ENCODE measurements around the gene HLCS.
A peak's percentile ranks its signal among the peaks of the same experiment; 100 is the strongest.

HLCS gene

DNA sequence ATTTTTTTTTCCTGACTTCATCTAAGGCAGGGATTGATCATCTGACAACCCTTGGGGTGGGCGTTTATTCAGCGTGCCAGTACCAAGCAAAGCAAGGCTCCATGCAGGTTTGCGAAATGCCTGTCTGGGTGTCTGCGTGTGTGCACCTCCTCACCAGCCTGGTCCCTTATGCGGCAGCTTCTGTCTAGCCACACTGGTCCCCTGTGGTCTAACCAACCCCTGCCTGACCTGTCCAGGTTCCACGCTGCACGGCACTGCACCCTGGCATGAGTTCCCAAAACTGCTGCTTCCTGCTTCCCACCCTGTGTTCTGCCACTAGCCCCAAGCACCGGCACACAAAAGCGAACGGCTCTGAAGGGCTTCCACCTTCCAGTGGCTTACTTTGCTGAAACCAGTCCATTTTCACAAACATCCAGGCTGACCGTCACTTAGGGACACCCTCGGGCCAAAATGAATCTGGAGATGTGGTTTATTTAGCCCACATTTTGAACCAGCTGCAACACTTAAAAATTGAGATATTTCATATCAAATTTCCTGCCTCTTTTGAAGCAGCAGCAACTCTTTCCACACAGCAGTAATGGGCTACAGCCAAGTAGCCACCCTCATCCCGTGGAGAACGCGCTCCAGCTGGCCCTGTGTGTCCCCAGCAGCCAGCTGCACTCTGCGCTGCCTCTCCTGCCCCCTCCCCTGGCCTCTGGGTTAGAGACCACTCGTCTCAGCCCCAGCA is 55.7 kb downstream of the HLCS start (continued):
- TF ChIP-seq, protein P1, sequence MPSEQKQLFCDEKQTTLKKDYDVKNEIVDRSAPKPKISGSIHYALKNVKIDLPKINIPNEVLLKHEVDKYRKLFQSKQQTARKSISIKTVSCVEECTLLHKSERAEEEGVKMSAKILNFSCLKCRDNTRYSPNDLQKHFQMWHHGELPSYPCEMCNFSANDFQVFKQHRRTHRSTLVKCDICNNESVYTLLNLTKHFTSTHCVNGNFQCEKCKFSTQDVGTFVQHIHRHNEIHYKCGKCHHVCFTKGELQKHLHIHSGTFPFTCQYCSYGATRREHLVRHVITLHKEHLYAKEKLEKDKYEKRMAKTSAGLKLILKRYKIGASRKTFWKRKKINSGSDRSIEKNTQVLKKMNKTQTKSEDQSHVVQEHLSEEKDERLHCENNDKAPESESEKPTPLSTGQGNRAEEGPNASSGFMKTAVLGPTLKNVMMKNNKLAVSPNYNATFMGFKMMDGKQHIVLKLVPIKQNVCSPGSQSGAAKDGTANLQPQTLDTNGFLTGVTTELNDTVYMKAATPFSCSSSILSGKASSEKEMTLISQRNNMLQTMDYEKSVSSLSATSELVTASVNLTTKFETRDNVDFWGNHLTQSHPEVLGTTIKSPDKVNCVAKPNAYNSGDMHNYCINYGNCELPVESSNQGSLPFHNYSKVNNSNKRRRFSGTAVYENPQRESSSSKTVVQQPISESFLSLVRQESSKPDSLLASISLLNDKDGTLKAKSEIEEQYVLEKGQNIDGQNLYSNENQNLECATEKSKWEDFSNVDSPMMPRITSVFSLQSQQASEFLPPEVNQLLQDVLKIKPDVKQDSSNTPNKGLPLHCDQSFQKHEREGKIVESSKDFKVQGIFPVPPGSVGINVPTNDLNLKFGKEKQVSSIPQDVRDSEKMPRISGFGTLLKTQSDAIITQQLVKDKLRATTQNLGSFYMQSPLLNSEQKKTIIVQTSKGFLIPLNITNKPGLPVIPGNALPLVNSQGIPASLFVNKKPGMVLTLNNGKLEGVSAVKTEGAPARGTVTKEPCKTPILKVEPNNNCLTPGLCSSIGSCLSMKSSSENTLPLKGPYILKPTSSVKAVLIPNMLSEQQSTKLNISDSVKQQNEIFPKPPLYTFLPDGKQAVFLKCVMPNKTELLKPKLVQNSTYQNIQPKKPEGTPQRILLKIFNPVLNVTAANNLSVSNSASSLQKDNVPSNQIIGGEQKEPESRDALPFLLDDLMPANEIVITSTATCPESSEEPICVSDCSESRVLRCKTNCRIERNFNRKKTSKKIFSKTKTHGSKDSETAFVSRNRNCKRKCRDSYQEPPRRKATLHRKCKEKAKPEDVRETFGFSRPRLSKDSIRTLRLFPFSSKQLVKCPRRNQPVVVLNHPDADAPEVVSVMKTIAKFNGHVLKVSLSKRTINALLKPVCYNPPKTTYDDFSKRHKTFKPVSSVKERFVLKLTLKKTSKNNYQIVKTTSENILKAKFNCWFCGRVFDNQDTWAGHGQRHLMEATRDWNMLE (tag by site-specific recombination; conservative IDR thresholded peaks at IDR 0.05; ENCODE audit: low read depth): no peak
- TF ChIP-seq ZNF830 (tag by site-specific recombination; IDR thresholded peaks at IDR 0.05; ENCODE audit: low read depth) (no peak), ZNF549 (tag by site-specific recombination; IDR thresholded peaks at IDR 0.05) (no peak), SP2 (tag by site-specific recombination; IDR thresholded peaks at IDR 0.05) (no peak), ZEB2 (tag by site-specific recombination; IDR thresholded peaks at IDR 0.05) (peak; percentile 71; the same call in 1 of the 2 replicates), ZNF707 (tag by site-specific recombination; IDR thresholded peaks at IDR 0.05) (no peak), ZNF747 (tag by site-specific recombination; IDR thresholded peaks at IDR 0.05) (no peak), HOXA7 (CRISPR knock-in tag; IDR thresholded peaks at IDR 0.05; ENCODE audit: borderline replicate concordance) (no peak), ZNF169 (tag by site-specific recombination; IDR thresholded peaks at IDR 0.05) (no peak), ZNF292 (tag by site-specific recombination; IDR thresholded peaks at IDR 0.05; ENCODE audit: borderline replicate concordance, low read depth) (no peak), ZNF626 (tag by site-specific recombination; IDR thresholded peaks at IDR 0.05) (no peak), ZBTB20 (tag by site-specific recombination; IDR thresholded peaks at IDR 0.05) (no peak; the same call in 1 of the 2 replicates), RBAK (tag by site-specific recombination; IDR thresholded peaks at IDR 0.05) (no peak), ZNF404 (tag by site-specific recombination; IDR thresholded peaks at IDR 0.05) (no peak), ZNF324 (tag by site-specific recombination; IDR thresholded peaks at IDR 0.05) (peak; percentile 12; the same call in 1 of the 2 replicates), ZBTB48 (tag by site-specific recombination; IDR thresholded peaks at IDR 0.05) (peak; percentile 70; the same call in 1 of the 2 replicates), ZNF777 (tag by site-specific recombination; IDR thresholded peaks at IDR 0.05; ENCODE audit: borderline replicate concordance) (no peak), ZBTB8A (tag by site-specific recombination; IDR thresholded peaks at IDR 0.05) (peak; percentile 70), ZNF132 (tag by site-specific recombination; IDR thresholded peaks at IDR 0.05; ENCODE audit: borderline replicate concordance) (no peak), ZNF600 (tag by site-specific recombination; IDR thresholded peaks at IDR 0.05) (peak; percentile 99)
- TF ChIP-seq, protein P2, sequence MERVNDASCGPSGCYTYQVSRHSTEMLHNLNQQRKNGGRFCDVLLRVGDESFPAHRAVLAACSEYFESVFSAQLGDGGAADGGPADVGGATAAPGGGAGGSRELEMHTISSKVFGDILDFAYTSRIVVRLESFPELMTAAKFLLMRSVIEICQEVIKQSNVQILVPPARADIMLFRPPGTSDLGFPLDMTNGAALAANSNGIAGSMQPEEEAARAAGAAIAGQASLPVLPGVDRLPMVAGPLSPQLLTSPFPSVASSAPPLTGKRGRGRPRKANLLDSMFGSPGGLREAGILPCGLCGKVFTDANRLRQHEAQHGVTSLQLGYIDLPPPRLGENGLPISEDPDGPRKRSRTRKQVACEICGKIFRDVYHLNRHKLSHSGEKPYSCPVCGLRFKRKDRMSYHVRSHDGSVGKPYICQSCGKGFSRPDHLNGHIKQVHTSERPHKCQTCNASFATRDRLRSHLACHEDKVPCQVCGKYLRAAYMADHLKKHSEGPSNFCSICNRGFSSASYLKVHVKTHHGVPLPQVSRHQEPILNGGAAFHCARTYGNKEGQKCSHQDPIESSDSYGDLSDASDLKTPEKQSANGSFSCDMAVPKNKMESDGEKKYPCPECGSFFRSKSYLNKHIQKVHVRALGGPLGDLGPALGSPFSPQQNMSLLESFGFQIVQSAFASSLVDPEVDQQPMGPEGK (tag by site-specific recombination; IDR thresholded peaks at IDR 0.05): no peak
- TF ChIP-seq, protein P3, sequence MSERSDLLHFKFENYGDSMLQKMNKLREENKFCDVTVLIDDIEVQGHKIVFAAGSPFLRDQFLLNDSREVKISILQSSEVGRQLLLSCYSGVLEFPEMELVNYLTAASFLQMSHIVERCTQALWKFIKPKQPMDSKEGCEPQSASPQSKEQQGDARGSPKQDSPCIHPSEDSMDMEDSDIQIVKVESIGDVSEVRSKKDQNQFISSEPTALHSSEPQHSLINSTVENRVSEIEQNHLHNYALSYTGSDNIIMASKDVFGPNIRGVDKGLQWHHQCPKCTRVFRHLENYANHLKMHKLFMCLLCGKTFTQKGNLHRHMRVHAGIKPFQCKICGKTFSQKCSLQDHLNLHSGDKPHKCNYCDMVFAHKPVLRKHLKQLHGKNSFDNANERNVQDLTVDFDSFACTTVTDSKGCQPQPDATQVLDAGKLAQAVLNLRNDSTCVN (tag by site-specific recombination; optimal IDR thresholded peaks at IDR 0.05): peak; percentile 25
- TF ChIP-seq, protein P4, sequence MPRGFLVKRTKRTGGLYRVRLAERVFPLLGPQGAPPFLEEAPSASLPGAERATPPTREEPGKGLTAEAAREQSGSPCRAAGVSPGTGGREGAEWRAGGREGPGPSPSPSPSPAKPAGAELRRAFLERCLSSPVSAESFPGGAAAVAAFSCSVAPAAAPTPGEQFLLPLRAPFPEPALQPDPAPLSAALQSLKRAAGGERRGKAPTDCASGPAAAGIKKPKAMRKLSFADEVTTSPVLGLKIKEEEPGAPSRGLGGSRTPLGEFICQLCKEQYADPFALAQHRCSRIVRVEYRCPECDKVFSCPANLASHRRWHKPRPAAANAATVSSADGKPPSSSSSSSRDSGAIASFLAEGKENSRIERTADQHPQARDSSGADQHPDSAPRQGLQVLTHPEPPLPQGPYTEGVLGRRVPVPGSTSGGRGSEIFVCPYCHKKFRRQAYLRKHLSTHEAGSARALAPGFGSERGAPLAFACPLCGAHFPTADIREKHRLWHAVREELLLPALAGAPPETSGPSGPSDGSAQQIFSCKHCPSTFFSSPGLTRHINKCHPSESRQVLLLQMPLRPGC (tag by site-specific recombination; IDR thresholded peaks at IDR 0.05): no peak
- TF ChIP-seq, protein P5, sequence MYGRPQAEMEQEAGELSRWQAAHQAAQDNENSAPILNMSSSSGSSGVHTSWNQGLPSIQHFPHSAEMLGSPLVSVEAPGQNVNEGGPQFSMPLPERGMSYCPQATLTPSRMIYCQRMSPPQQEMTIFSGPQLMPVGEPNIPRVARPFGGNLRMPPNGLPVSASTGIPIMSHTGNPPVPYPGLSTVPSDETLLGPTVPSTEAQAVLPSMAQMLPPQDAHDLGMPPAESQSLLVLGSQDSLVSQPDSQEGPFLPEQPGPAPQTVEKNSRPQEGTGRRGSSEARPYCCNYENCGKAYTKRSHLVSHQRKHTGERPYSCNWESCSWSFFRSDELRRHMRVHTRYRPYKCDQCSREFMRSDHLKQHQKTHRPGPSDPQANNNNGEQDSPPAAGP (tag by site-specific recombination; IDR thresholded peaks at IDR 0.05): no peak
- TF ChIP-seq, protein P6, sequence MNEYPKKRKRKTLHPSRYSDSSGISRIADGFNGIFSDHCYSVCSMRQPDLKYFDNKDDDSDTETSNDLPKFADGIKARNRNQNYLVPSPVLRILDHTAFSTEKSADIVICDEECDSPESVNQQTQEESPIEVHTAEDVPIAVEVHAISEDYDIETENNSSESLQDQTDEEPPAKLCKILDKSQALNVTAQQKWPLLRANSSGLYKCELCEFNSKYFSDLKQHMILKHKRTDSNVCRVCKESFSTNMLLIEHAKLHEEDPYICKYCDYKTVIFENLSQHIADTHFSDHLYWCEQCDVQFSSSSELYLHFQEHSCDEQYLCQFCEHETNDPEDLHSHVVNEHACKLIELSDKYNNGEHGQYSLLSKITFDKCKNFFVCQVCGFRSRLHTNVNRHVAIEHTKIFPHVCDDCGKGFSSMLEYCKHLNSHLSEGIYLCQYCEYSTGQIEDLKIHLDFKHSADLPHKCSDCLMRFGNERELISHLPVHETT (tag by site-specific recombination; IDR thresholded peaks at IDR 0.05): no peak
